Measurements from ENCODE around the gene ID2. TPM values are rescaled to one million over a fixed set of nuclear protein-coding genes. Genes with fewer than 3 reads are reported as not detected.

The ID2 gene
- total RNA-seq, 1 donor from 2014 or later, result 52.0 TPM

DNA sequence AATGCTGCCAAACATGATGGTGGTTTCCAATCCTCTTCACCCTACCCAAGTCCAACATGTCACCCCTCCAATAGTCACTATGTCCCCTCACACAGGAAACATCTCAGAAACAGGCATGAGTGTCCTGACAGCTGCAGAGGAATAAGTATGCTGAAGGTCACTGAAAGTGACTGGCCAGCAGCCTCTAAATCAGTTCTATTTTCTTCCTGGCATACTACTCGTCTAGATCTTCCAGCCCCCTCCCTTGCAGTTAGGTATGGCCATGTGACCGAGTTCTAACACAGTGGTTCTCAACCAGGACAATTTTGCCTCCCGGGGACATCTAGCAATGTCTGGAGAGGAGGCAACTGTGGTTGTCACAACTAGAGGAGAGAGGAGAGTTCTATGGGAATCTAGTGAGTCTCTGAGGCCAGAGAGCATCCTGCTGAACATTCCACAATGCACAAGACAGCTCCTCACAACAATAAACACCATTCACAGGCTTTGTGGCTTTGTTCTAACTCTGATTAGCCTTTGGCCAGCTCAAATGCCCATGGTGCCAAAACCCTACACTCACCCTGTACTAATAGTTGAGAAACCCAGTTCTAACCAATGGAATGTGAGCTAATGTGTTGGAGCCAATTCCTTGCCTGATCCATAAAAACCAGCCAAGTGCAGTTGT is 12.6 kb upstream of the ID2 start:
- peak; percentile 89 for DNase-seq (ENCODE audit: low read depth)

DNA sequence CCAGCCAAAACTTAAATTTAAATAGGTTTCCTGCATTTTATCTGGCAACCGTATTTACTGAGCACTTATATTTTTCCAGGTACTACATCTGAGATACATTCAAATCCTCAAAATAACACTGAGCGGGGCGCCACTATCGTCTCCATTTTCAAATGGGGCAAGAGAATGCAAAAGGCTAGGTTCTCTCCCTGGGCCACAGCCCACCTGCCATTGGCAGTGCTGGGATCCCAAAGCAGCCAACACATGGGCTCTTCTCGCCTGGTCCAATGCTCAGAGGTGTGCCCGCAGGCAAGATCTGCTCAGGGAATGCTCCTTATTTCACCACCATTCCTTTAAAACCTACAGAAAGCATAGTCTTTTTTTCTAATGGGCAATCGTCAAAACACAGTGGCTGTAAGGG is 11.3 kb upstream of the ID2 start:
- no peak for DNase-seq (ENCODE audit: low read depth)

DNA sequence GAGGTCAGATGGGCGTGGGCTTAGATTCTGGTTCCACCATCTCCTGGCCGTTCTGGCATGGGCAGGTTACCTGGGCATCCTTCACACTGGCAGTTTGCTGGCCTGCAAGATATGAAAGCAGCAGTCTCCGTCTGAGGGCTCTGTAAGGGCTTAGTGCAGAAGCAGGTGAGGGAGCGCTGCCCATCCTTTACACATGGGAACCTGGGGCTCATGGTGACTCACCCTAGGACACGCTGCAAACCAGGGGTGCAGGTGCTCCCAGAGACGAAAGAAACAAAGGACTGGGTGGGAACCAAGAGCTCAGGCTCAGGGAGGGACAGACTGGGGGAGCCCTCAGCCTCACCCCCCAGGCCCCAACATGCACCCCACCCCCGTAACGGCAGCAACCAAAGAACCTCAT is 10.7 kb upstream of the ID2 start:
- no peak for DNase-seq (ENCODE audit: low read depth)

DNA sequence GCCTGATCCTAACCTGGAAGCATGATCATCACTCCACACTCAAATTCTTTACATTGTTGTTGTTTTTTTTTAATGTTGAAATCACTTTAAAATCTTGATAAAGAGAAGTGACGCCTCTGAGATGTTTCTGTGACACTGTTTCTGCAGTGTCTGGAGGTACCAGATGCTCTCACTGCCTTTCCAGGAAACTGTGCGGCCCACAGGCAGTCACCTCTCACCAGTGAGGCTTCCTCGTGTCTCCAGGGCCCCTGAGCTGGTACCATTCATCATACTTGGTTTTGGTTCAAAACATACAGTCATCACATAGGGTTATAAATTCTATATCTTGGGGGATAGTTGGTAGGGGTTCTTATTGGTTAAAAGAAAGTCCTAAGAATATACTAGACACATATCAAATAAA is 10.1 kb upstream of the ID2 start:
- DNase-seq (ENCODE audit: low read depth), result no peak

GRCh38 chr2:8672940-8673339 is 8.9 kb upstream of the ID2 start:
- DNase-seq (ENCODE audit: low read depth), result no peak

DNA sequence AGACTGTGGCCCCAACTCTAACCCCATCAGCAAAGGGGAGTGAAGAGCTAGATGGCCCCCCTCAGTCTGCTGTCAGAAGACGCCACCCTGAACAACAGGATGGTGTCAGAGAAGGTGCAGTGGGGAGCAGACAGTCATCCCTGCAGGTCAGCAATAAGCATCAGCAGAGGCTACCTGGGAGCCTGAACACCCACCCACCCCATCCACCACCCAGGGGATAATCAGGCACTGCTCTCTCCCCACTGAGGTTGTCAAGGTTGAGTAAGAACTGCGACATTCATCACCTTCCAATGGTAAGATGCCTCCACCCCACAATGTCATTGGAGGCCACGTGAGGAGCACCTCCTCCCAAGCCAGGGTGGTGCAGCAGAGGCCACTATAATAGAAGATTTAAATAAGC is 8.5 kb upstream of the ID2 start:
- DNase-seq (ENCODE audit: low read depth), result no peak

DNA sequence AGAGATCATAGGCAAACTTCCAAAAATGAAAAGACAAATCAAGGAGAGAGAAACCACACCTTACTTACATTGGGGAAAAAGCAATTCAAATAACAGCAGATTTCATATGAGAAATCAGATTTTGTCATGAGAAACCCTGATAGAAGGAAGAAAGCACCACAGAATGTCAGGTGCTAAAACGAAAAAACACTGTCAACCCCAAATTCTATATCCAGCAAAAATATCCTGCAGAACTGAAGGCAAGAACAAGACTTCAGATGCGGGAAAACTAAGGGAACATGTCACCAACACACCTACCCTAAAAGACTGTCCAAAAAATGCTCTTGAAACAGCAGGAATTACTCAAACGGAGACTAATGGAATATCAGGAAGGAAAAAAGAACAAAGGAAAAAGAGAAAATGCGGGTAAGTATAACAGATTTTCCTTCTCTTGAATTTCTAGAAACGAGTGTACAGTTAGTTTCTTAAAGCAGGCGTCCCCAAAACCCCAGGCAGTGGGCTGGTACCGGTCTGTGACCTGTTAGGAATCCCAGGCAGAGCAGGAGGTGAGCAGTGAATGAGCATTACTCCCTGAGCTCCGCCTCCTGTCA is 7.3 kb upstream of the ID2 start:
- no peak for DNase-seq (ENCODE audit: low read depth)

GRCh38 chr2:8675543-8675942 is 6.3 kb upstream of the ID2 start:
- no peak for DNase-seq (ENCODE audit: low read depth)

DNA sequence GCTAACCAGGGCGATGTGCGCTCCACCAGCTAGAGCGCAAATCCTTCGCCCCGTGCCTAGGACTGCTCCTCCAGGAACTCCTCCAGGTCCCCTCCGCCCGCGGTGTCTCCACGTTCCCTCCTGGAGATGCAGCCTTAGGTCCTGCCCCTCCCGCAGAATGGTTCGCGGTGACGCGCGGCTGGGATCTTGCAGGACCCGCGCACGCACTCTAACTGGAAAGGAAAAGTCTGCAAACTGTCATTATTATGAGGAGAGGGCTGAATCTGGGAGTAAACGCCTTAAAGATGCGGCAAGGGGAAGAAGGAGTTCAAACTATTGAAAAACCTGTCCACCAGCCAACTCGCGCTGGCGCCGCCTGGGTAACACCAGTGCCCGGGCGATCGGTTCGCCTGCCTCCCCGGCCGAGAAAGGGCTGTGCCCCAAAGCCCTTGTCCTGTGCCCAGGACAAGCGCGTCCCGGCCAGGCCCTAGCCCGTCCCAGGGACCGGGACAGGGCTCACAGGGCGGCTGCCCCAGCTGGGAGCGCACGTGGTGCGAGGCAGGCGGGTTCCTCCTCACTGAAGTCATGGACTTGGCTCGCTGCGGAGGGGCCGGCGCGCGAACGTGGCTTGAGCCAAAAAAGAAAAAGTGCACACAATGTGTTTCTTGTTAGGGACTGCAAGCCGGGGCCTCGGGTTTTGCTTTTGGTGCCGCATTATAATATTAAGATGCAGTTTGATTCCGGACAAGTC is 5.5 kb upstream of the ID2 start:
- DNase-seq (ENCODE audit: low read depth), result no peak

DNA sequence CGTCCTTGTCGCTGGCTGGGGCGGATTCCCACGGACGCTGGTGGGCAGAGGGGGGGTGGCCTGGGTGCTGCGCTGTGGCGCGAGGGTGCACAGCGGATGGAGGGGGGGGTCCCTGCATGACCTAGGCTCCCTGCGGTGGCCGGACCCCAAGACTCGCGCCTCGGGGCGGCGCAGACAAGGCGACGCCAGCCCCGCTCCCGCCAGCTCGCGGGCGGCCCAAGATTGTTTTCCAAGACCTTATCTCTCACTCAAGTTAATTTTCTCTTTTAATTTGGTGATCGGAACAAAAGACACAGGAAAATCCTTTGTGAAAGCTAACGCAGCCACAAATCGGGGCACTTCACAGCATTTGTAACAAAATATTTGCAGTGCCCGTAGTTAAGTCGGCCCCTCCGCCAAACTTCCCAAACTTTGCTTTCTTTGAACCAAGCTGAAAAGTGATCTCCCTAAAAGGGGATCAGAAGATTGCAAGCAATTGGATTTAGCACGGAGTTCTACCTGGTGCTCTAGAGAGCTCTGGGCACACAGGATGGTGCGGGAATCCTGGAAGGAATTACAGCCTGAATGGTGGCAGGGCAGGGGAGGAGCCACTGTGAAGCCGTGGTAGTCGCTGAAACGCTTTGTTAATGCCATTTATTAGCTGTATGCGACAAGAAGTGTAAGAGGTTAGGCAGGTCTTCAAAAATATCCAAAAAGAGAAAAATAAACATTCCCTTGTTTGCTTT is 4.8 kb upstream of the ID2 start:
- DNase-seq (ENCODE audit: low read depth), result no peak

DNA sequence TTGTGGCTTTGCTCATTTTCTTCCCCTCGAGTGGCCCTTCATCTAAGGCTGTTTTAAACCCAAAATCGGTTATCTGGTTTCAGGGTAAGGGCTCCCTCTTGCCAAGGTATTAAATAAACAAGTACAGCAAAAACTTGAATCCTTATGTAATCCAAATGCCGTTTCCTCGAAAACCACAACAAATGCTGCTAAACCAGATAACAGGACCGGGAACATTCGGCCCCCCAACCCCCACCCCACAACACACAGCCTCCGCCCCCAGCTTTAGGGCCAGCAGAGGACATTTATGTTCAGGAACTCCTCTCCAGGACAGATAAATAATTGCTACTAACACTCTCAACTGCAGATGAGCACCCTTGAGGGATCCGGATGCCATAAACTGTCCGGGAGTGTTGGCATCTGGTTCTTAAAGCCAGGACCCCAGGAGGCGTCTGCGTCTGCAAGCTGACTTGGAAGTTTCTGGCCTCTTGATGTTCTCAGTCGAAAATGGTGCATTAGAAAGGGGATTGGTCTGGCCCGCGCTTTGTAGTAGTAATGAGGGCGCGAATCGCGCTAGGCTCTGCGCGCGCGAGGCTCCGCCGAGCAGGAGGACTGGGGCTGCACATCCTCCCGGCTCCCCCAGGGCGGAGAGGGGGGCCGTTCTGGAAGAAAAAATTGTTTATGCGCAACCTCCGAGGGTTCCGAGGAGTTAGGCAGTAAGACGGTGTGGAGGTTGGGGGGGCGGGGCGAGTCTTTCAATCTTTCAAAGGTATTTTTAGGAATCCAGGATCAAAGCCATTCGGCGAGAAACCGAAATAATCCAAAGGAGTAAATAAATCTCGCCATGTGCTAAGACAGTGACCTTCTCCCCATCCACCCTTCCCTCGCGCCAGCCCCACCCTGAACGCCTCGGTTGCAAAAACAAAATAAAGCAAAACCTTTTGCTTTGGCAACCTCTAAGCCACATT is 3.9 kb upstream of the ID2 start:
- peak; percentile 36 for DNase-seq (ENCODE audit: low read depth)

DNA sequence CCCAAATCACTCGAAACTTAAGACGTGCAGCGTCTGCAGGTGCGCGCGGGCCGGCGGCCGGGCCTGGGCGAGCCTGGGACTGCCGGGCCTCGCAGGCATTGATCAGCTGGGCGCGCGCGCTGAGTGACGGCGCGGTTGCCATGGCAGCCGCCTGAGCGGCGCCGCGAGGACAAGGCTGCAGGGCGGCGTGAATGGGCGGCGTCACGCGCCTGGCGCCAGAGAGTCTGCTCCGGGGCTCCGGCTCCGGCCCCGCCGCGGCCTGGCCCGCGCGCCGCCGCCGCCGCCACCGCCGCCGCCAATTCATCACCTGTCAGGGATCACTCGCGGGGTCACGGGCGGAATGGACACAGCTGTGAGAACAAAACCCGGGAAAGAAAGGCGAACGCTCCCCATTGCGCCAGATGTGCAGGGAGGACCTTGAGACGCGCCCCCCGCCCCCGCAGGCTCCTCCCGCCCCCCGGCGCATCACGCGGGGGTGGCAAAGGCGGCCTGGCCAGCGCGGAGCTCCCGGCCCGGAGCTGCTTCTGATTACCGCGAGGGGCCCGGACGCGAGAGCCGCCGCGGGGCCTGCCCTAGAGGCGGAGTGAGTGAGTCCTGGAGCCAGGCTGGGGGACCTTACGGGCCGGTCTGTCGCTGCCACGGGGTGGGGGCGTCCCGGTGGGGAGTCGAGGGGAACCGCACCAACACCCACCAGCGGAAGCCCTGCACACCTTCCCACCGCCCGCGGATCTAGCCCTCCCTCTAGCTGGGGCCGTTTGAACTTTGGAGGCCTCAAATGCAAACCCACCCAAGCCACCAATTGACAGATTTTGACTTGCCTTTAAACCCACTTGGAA is 2.9 kb upstream of the ID2 start:
- DNase-seq (ENCODE audit: low read depth), result peak; percentile 73

GRCh38 chr2:8679567-8679826 is 2.4 kb upstream of the ID2 start:
- peak; percentile 47 for DNase-seq (ENCODE audit: low read depth)

DNA sequence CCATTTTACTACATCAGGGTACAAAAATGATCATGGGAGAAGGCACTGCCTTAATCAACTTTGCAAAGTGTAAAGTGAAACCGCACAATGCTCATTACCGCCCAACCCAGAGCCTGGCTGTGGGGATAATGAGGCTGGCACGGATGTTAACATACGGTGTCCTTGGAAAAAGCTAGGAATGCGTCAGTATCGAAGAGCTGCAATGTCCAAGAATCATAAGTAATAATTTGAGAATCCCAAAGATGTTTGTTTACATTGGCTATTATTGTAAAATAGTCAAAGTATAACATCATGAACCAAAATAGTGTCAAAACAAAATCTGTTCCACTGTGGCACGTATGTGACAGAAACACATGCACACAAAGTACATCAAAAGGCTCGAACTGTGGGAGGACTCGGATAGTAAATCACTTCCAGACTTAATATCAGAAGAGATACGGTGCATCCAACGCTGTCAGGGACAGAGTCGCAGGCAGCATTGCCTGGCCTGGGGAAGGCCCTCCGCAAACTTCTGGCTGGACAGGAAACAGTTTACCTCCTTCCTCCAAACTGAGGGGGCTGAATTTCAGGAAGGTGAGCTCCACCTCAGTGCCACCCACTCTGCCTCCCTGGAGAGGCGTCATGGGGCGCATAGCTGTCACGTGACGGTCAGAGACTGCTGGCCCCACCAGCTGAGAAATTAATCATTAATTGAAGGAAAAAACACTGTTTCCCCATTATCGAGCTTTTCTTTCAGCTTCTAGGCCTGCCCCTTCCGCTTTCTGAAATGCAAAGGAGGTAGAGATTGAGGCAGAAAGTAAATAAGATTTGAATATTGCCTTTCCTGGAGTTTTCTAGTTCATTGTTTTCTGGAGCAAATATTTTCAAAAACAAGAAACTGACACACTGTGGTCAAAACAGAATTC is 1.8 kb upstream of the ID2 start:
- peak; percentile 90 for DNase-seq (ENCODE audit: low read depth)

DNA sequence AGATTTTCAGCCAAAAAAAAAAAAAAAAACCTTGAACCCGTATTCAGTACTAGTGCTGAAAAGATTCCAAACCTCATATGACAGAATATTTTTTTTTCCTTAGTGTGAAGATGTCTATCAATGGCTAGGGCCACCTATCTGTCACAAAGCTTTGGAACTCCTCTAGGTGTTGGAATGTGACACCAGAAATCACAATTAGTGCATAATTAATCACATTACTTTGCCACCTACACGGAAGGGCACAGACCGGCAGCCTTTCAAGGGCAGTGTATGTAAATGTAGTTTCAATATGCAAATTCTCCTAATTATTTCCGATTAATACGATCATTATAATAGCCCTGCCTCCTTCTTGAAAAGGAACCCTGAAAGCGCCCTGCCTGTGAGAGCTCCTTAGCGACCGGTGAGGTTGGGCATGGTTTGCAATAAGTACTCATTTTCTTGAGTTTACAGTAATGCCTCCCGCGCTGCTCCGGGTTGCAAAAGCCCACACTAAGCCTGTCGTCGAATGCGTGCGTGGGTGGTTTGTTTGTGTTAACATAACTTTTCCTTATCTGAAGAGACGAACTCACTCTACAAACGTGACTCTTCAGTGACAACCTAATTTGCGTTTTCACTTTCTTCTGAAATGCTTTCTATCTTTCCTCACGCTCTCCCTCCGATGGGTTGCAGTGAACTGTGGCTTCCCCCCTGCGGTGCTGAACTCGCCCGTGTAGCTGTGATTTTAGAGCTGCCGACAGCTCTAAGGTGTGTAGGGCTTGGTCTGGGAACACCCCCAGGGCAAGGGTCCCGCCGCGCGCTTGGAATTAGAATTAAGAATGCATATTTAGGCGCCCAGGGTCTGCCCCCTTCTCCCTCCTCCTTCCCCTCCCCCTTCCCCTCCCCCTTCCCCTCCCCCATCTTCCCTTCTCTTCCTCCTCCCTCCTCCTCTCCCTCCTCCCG is 765 bp upstream of the ID2 start:
- DNase-seq (ENCODE audit: low read depth), result peak; percentile 75

DNA sequence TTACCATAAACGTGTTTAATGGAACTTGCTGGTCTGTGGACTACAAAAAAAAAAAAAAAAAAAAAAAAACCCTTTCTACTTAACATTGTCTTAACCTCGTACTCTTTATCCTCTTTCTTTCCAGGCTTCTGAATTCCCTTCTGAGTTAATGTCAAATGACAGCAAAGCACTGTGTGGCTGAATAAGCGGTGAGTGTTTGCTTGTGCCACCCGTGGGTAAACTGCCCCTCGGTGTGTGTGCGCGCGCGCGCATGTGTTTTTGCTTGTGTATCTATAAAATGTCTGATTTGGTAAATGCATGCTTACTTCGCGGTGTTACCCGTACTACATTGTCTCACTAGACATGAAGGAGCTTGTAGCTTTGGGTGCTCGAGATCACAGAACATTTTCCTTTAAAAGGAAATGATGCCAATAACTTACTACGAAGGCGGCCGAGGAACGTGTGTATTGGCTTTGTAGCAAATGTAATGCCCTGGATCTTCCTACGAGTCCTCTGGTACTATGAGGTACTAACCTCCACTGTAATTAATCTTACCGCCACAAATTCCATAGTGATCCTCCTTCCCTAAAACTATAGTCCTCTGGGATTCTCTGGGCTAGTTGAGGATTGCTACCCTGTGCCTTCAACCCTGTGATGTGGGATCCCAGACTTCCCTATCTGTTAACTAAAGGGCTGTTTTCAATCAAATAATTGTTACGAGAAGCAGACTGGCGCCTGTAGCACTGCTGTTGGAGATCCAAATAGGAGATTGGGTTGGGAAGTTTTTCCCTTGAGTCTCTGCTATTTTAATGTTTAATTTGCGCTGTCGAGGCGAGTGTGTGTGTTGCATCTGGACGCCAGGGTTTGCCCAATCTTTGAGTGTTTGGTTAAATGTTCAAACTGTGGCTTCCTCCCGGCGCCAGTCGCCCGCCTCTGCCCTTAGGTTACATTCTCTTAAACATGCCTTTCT is 1.1 kb downstream of the ID2 start:
- peak; percentile 33 for DNase-seq (ENCODE audit: low read depth)

GRCh38 chr2:8684540-8684877 is 2.7 kb downstream of the ID2 start:
- peak; percentile 59 for DNase-seq (ENCODE audit: low read depth)
